Neural progenitor cell (in vitro differentiated cells): ENCODE data around the gene CD200R1L. TPM values are rescaled to one million over a fixed set of nuclear protein-coding genes. Genes with fewer than 3 reads are reported as not detected.

Experiments used
- DNase-seq: peaks from one replicate; pipeline ENCODE4 v3.0.0-alpha.2; 2016; ENCODE audit warnings: low spot score
- H2AFZ ChIP-seq: fragments of 200-600 bp; sonication (generic); replicated peaks from 2 replicates; pipeline ENCODE4 v1.6.1; 2016; ENCODE audit warnings: antibody characterized with exemption
- H3F3A ChIP-seq: fragments of 200-600 bp; sonication (generic); 2 replicates; pipeline ENCODE4 v1.6.1; 2016; ENCODE audit warnings: antibody characterized with exemption, low read depth
- H3K27ac ChIP-seq: fragments of 200-600 bp; sonication (generic); 2 replicates; pipeline ENCODE4 v1.5.1; 2016; ENCODE audit warnings: mild to moderate bottlenecking
- H3K27me3 ChIP-seq: fragments of 200-600 bp; sonication (generic); 2 replicates; pipeline ENCODE4 v1.6.1; 2016; ENCODE audit warnings: mild to moderate bottlenecking, moderate library complexity
- H3K36me3 ChIP-seq: fragments of 200-600 bp; sonication (generic); 2 replicates; pipeline ENCODE4 v1.5.1; 2016
- H3K4me1 ChIP-seq: fragments of 200-600 bp; sonication (generic); 2 replicates; pipeline ENCODE4 v1.6.1; 2016; ENCODE audit warnings: mixed run types
- H3K4me2 ChIP-seq: fragments of 200-600 bp; sonication (generic); 2 replicates; pipeline ENCODE4 v1.6.1; 2016
- H3K4me3 ChIP-seq: fragments of 200-600 bp; sonication (generic); 2 replicates; pipeline ENCODE4 v1.5.1; 2016
- H3K79me2 ChIP-seq: fragments of 200-600 bp; sonication (generic); 2 replicates; pipeline ENCODE4 v1.6.1; 2016; ENCODE audit warnings: low read depth
- H3K9ac ChIP-seq: fragments of 200-600 bp; sonication (generic); 2 replicates; pipeline ENCODE4 v1.6.1; 2016
- H3K9me3 ChIP-seq: fragments of 200-600 bp; sonication (generic); 2 replicates; pipeline ENCODE4 v1.5.1; 2016; ENCODE audit warnings: low read depth
- H4K20me1 ChIP-seq: fragments of 200-600 bp; sonication (generic); 2 replicates; pipeline ENCODE4 v1.6.1; 2016; ENCODE audit warnings: low read depth
- H3K27ac Mint-ChIP-seq: 3 replicates; pipeline ENCODE4 v1.8.0; 2021; ENCODE audit warnings: mixed read lengths
- H3K27me3 Mint-ChIP-seq: 2 replicates; pipeline ENCODE4 v1.8.0; 2022; ENCODE audit warnings: low read depth, mild to moderate bottlenecking, inconsistent platforms, moderate library complexity, mixed read lengths; ENCODE audit not compliant: insufficient read depth
- H3K36me3 Mint-ChIP-seq: 3 replicates; pipeline ENCODE4 v1.8.0; 2021; ENCODE audit warnings: mixed read lengths
- H3K4me1 Mint-ChIP-seq: 3 replicates; pipeline ENCODE4 v1.8.0; 2021; ENCODE audit warnings: mixed read lengths
- H3K4me3 Mint-ChIP-seq: 3 replicates; pipeline ENCODE4 v1.8.0; 2021; ENCODE audit warnings: mild to moderate bottlenecking, moderate library complexity, mixed read lengths
- H3K9me3 Mint-ChIP-seq: 3 replicates; pipeline ENCODE4 v1.8.0; 2020; ENCODE audit warnings: mixed read lengths
- EZH2 ChIP-seq: fragments of 200-600 bp; sonication (generic); IDR thresholded peaks from 2 replicates; pipeline ENCODE4 v1.6.1; 2017; ENCODE audit warnings: antibody characterized with exemption, mild to moderate bottlenecking, moderate library complexity
- EZH2phosphoT487 ChIP-seq: fragments of 200-600 bp; sonication (generic); IDR thresholded peaks from 2 replicates; pipeline ENCODE4 v1.6.1; 2017; ENCODE audit warnings: antibody characterized with exemption
- total RNA-seq: library from RNA; depleted of rRNA; stranded (reverse); fragments of >200 nt; gene quantifications from 2 replicates; pipeline ENCODE4 v1.2.3, GENCODE V29; 2015; ENCODE audit warnings: low replicate concordance
- TF ChIP-seq, protein P1 (sequence below): fragments of 200-600 bp; sonication (generic); IDR thresholded peaks from 2 replicates; pipeline ENCODE4 v1.5.1; 2017; ENCODE audit warnings: antibody characterized with exemption, mild to moderate bottlenecking

Gene CD200R1L
- total RNA-seq, 1 donor from 2014 or later = not detected

- Mint-ChIP-seq H3K36me3 (no peaks in the 10 kb centered on the region), H3K27me3 (no peaks in the 10 kb centered on the region), H3K4me1 (no peaks in the 10 kb centered on the region), H3K9me3 (peaks cover 16% of the 10 kb centered on the region), H3K27ac (no peak overlapping the region), H3K4me3 (no peak overlapping the region)
- H2AFZ ChIP-seq = no peak overlapping the region
- TF ChIP-seq EZH2phosphoT487 (no peak), EZH2 (no peak)
- TF ChIP-seq, protein P1, sequence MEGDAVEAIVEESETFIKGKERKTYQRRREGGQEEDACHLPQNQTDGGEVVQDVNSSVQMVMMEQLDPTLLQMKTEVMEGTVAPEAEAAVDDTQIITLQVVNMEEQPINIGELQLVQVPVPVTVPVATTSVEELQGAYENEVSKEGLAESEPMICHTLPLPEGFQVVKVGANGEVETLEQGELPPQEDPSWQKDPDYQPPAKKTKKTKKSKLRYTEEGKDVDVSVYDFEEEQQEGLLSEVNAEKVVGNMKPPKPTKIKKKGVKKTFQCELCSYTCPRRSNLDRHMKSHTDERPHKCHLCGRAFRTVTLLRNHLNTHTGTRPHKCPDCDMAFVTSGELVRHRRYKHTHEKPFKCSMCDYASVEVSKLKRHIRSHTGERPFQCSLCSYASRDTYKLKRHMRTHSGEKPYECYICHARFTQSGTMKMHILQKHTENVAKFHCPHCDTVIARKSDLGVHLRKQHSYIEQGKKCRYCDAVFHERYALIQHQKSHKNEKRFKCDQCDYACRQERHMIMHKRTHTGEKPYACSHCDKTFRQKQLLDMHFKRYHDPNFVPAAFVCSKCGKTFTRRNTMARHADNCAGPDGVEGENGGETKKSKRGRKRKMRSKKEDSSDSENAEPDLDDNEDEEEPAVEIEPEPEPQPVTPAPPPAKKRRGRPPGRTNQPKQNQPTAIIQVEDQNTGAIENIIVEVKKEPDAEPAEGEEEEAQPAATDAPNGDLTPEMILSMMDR = no peak
- no peaks in the 10 kb centered on the region for H3F3A ChIP-seq
- no peak overlapping the region for H3K9ac ChIP-seq
- H3K79me2 ChIP-seq = no peaks in the 10 kb centered on the region
- DNase-seq = no peak
- peaks cover 3% of the 10 kb centered on the region for H3K9me3 ChIP-seq
- no peaks in the 10 kb centered on the region for H3K27me3 ChIP-seq
- no peak overlapping the region for H3K4me2 ChIP-seq
- H4K20me1 ChIP-seq = no peaks in the 10 kb centered on the region
- no peaks in the 10 kb centered on the region for H3K4me1 ChIP-seq
- H3K36me3 ChIP-seq = peaks cover 6% of the 10 kb centered on the region
- H3K4me3 ChIP-seq = no peak overlapping the region
- no peak overlapping the region for H3K27ac ChIP-seq
Measured at GRCh38 chr3:112858410-112859069, 11.9 kb upstream of the CD200R1L start.

- H3K27ac Mint-ChIP-seq = no peak overlapping the region
- Histone ChIP-seq H3K79me2 (no peaks in the 10 kb centered on the region), H3K27ac (no peak overlapping the region), H3K27me3 (no peaks in the 10 kb centered on the region), H3K36me3 (peaks cover 6% of the 10 kb centered on the region), H3K4me3 (no peak overlapping the region), H3K9me3 (peaks cover 3% of the 10 kb centered on the region), H2AFZ (no peak overlapping the region), H3K4me2 (no peak overlapping the region), H3K4me1 (no peaks in the 10 kb centered on the region), H3F3A (no peaks in the 10 kb centered on the region), H3K9ac (no peak overlapping the region), H4K20me1 (no peaks in the 10 kb centered on the region)
- DNase-seq = no peak
- no peaks in the 10 kb centered on the region for H3K36me3 Mint-ChIP-seq
- TF ChIP-seq EZH2phosphoT487 (no peak), EZH2 (no peak)
- TF ChIP-seq, protein P1 = no peak
- H3K9me3 Mint-ChIP-seq = peaks cover 16% of the 10 kb centered on the region
- no peak overlapping the region for H3K4me3 Mint-ChIP-seq
- no peaks in the 10 kb centered on the region for H3K27me3 Mint-ChIP-seq
- no peaks in the 10 kb centered on the region for H3K4me1 Mint-ChIP-seq
Measured at GRCh38 chr3:112857526-112857925, 10.9 kb upstream of the CD200R1L start.

GRCh38 chr3:112856537-112856936 lies 9.9 kb upstream of the CD200R1L start:
- H3K27ac ChIP-seq = no peak overlapping the region
- H3K27me3 Mint-ChIP-seq = no peaks in the 10 kb centered on the region
- no peak overlapping the region for H3K4me2 ChIP-seq
- H2AFZ ChIP-seq = no peak overlapping the region
- H3K27me3 ChIP-seq = no peaks in the 10 kb centered on the region
- no peak overlapping the region for H3K9ac ChIP-seq
- DNase-seq = no peak
- H3K4me1 Mint-ChIP-seq = no peaks in the 10 kb centered on the region
- no peak overlapping the region for H3K4me3 Mint-ChIP-seq
- no peaks in the 10 kb centered on the region for H3K4me1 ChIP-seq
- H3K4me3 ChIP-seq = no peak overlapping the region
- TF ChIP-seq, protein P1 = no peak
- TF ChIP-seq EZH2 (no peak), EZH2phosphoT487 (no peak)
- peaks cover 8% of the 10 kb centered on the region for H3K9me3 ChIP-seq
- H3K27ac Mint-ChIP-seq = no peak overlapping the region
- H3K36me3 ChIP-seq = peaks cover 6% of the 10 kb centered on the region
- H3K79me2 ChIP-seq = no peaks in the 10 kb centered on the region
- H3F3A ChIP-seq = no peaks in the 10 kb centered on the region
- H3K36me3 Mint-ChIP-seq = no peaks in the 10 kb centered on the region
- H4K20me1 ChIP-seq = no peaks in the 10 kb centered on the region
- peaks cover 20% of the 10 kb centered on the region for H3K9me3 Mint-ChIP-seq
